A375 (cell line): ENCODE data around the gene NPIPB12. TPM values are rescaled to one million over a fixed set of nuclear protein-coding genes. Genes with fewer than 3 reads are reported as not detected.

Experiments used
- small RNA-seq: library from RNA; depleted of rRNA; stranded (forward); fragments of <200 nt; gene quantifications from one replicate; pipeline ENCODE3, GENCODE V24; 2014
- total RNA-seq: library from RNA; depleted of rRNA; stranded (reverse); fragments of >200 nt; shearing (Covaris generic); gene quantifications from 2 replicates; pipeline ENCODE4 v1.2.3, GENCODE V29; 2014; rRNA removed

The NPIPB12 gene
- total RNA-seq, result 23.7 and 29.1 TPM in 2 replicates

GRCh38 chr16:29506308-29506707, at the start of gene NPIPB12:
Gene NPIPB12 (minus strand): TSS chr16:29506408.

GRCh38 chr16:29459706-29460646, 46.2 kb downstream of the NPIPB12 start, which contains the start of gene SULT1A4:
Gene SULT1A4 (plus strand): TSS chr16:29459913. CDS start chr16:29461386, 1,473 bp downstream.

GRCh38 chr16:29454269-29454668, 51.9 kb downstream of the NPIPB12 start, which contains the start of the genes BOLA2 and SLX1B:
Gene BOLA2 (minus strand): TSS chr16:29454351. CDS start chr16:29454253, 98 bp downstream.
Gene SLX1B (plus strand): TSS chr16:29454533.

Small RNA genes within 50 kb of the gene (small RNA-seq; reads per million reads assigned to genes)
- not detected for gene AC133555.2

Other genes with a start within 250 kb of the NPIPB12 start
- gene NPIPB11, start 99.7 kb downstream of the NPIPB12 start, total RNA-seq, result 0.23 and 0.53 TPM in 2 replicates
- gene BOLA2, start 52.1 kb downstream of the NPIPB12 start, total RNA-seq, result 181 and 182 TPM in 2 replicates
- gene SLX1B, start 51.9 kb downstream of the NPIPB12 start, total RNA-seq, result 20.0 and 33.5 TPM in 2 replicates
- 6.0 and 6.6 TPM in 2 replicates for gene SULT1A4, start 46.5 kb downstream of the NPIPB12 start, total RNA-seq
- 0.04 and 1.8 TPM in 2 replicates for gene SPN, start 156.8 kb upstream of the NPIPB12 start, total RNA-seq
- 0.57 and 0.61 TPM in 2 replicates for gene QPRT, start 172.8 kb upstream of the NPIPB12 start, total RNA-seq
- 0.85 and 1.3 TPM in 2 replicates for gene C16orf54, start 239.6 kb upstream of the NPIPB12 start, total RNA-seq